Breast epithelium (tissue), 4 donors: ENCODE measurements around the gene CRTAC1. TPM values are rescaled to one million over a fixed set of nuclear protein-coding genes. Genes with fewer than 3 reads are reported as not detected.

ENCODE experiments used
- DNase-seq, 2 donors: peaks; one replicate each; pipeline ENCODE4 v3.0.0-alpha.2; 2019; ENCODE audit warnings: low spot score in 2 of 2
- H3K27ac ChIP-seq, 2 donors: fragments of 200-600 bp; sonication (generic) in 1 of 2; one replicate each; pipeline ENCODE4 v1.5.1; 2016 to 2019; ENCODE audit warnings: mild to moderate bottlenecking in 1 of 2
- H3K27me3 ChIP-seq, 2 donors: fragments of 200-600 bp; sonication (generic) in 1 of 2; one replicate each; pipeline versions ENCODE4 v1.5.1 to v1.6.0; 2017 to 2019; ENCODE audit warnings: control low read depth in 1 of 2, mild to moderate bottlenecking in 1 of 2
- H3K36me3 ChIP-seq: fragments of 200-600 bp; one replicate; pipeline ENCODE4 v1.5.1; 2019
- H3K4me1 ChIP-seq, 2 donors: fragments of 200-600 bp; sonication (generic); one replicate each; pipeline ENCODE4 v1.5.1; 2016 to 2019; ENCODE audit warnings: control low read depth in 1 of 2
- H3K4me3 ChIP-seq, 3 donors: fragments of 200-600 bp; sonication (generic); 1 replicate in 2 of 3; 2 replicates in 1 of 3; pipeline ENCODE4 v1.5.1; 2016 to 2019; ENCODE audit warnings: mild to moderate bottlenecking in 3 of 3, moderate library complexity in 2 of 3
- H3K9me3 ChIP-seq, 2 donors: fragments of 200-600 bp; sonication (generic) in 1 of 2; one replicate each; pipeline ENCODE4 v1.5.1; 2016 to 2019; ENCODE audit warnings: control low read depth in 1 of 2
- POLR2A ChIP-seq: fragments of 450-650 bp; IDR thresholded peaks from one replicate; pipeline ENCODE4 v1.6.1; 2016; ENCODE audit warnings: antibody characterized with exemption, mild to moderate bottlenecking, moderate library complexity
- POLR2AphosphoS5 ChIP-seq, 3 donors: sonication (generic); formaldehyde crosslinking; IDR thresholded peaks; one replicate each; pipeline ENCODE4 v1.6.1; 2017; ENCODE audit warnings: antibody characterized with exemption in 3 of 3
- intact Hi-C: fragments of 100-400 bp; cut with DNase I; formaldehyde crosslinking; loops from one replicate; pipeline ENCODE4 v1.15.1; 2023; ENCODE audit warnings: low total_unique reads
- total RNA-seq, 3 donors: library from RNA; depleted of rRNA; stranded (reverse); fragments of >200 nt; gene quantifications; one replicate each; pipeline ENCODE4 v1.1.0, GENCODE V29; 2016
- TF ChIP-seq, protein P1 (sequence below), 3 donors: fragments of 450-650 bp; IDR thresholded peaks; one replicate each; pipeline ENCODE4 v1.5.1; 2016 to 2017; ENCODE audit warnings: antibody characterized with exemption in 3 of 3, mild to moderate bottlenecking in 3 of 3, moderate library complexity in 3 of 3

Gene CRTAC1
- total RNA-seq, 3 donors from 2014 or later: 1.6 to 4.7 (median 1.9) TPM

DNA sequence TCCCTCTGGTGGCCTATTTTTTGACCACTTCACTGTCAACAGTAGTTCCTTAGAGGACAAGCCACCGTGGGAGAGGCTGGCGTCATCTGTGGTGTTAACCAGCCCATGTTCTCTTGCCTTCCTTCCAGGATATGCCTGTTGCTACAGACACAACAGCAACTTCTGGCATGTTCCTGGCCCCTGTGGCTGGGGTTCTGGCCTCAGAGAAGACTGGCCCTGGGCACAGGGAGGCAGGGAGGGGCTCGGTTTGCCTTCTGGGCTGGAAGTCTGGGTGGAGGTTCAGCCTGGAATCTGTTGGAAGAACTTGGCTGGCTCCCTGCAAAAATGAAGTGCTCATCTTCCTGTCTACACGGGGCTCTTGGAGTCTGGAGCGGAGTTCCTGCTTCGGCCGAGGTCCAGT is 155.0 kb downstream of the CRTAC1 start:
- no peak overlapping the region for H3K4me3 ChIP-seq
- H3K27me3 ChIP-seq: no peaks in the 10 kb centered on the region
- no peaks in the 10 kb centered on the region for H3K4me1 ChIP-seq
- intact Hi-C loops: no loop called here
- no peaks in the 10 kb centered on the region for H3K9me3 ChIP-seq
- TF ChIP-seq, protein P1, sequence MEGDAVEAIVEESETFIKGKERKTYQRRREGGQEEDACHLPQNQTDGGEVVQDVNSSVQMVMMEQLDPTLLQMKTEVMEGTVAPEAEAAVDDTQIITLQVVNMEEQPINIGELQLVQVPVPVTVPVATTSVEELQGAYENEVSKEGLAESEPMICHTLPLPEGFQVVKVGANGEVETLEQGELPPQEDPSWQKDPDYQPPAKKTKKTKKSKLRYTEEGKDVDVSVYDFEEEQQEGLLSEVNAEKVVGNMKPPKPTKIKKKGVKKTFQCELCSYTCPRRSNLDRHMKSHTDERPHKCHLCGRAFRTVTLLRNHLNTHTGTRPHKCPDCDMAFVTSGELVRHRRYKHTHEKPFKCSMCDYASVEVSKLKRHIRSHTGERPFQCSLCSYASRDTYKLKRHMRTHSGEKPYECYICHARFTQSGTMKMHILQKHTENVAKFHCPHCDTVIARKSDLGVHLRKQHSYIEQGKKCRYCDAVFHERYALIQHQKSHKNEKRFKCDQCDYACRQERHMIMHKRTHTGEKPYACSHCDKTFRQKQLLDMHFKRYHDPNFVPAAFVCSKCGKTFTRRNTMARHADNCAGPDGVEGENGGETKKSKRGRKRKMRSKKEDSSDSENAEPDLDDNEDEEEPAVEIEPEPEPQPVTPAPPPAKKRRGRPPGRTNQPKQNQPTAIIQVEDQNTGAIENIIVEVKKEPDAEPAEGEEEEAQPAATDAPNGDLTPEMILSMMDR (IDR thresholded peaks at IDR 0.05): no peak
- TF ChIP-seq POLR2A: no peak
- TF ChIP-seq POLR2AphosphoS5 (IDR thresholded peaks at IDR 0.05): no peak
- no peak for DNase-seq
- no peak overlapping the region for H3K27ac ChIP-seq
- H3K36me3 ChIP-seq: no peaks in the 10 kb centered on the region

DNA sequence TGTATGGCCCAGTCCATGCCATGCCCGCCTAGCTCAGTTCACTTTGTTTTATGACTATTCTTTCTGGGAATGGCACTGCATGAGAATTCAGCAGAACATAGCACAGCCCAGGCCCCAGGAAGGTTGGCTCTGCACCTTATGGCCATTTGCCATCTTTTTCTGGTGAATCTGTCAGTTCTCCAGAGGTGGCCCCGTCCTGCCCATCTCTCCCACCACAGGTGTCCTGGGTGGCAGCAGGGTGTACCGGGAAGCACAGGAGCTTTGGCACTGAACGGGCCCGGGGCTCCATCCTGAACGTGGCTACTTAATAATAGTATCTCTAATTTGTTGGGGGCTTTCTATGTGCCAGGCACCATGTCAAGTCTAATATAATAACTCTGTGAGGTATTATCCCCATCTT is 156.1 kb downstream of the CRTAC1 start:
- TF ChIP-seq POLR2AphosphoS5 (IDR thresholded peaks at IDR 0.05) (no peak), POLR2A (no peak)
- TF ChIP-seq, protein P1 (IDR thresholded peaks at IDR 0.05): no peak
- no peak for DNase-seq
- Histone ChIP-seq H3K36me3 (no peaks in the 10 kb centered on the region), H3K27me3 (no peaks in the 10 kb centered on the region), H3K9me3 (no peaks in the 10 kb centered on the region), H3K27ac (no peak overlapping the region), H3K4me1 (peaks cover 0 to 3% of the 10 kb centered on the region in 2 donors), H3K4me3 (no peak overlapping the region)
- intact Hi-C loops: no loop called here

DNA sequence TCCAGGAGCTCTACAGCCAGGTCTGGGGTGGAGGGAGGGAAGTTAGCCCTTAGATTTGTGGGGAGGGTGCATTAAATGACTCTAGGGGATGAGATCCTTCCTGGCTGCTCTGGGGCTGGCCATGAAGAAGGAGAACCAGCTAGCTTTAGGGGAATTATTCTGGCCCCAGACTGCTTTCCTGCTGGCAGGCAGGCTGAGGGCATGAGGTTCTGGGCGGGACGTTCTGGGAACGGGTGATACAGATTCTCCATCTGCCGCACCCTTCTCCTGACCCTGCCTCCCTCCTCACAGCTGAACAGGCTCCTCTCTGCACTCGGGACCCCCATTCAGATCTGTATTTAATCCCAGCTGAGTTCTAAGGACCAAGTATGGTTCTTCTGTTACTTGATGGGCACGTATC is 156.9 kb downstream of the CRTAC1 start:
- H3K36me3 ChIP-seq: no peaks in the 10 kb centered on the region
- no peak overlapping the region for H3K27ac ChIP-seq
- no peak for DNase-seq
- intact Hi-C loops: no loop called here
- no peaks in the 10 kb centered on the region for H3K9me3 ChIP-seq
- TF ChIP-seq POLR2AphosphoS5 (IDR thresholded peaks at IDR 0.05) (no peak), POLR2A (no peak)
- TF ChIP-seq, protein P1 (IDR thresholded peaks at IDR 0.05): no peak
- H3K4me3 ChIP-seq: no peak overlapping the region
- peaks cover 3 to 10% of the 10 kb centered on the region in 2 donors for H3K4me1 ChIP-seq
- no peaks in the 10 kb centered on the region for H3K27me3 ChIP-seq

DNA sequence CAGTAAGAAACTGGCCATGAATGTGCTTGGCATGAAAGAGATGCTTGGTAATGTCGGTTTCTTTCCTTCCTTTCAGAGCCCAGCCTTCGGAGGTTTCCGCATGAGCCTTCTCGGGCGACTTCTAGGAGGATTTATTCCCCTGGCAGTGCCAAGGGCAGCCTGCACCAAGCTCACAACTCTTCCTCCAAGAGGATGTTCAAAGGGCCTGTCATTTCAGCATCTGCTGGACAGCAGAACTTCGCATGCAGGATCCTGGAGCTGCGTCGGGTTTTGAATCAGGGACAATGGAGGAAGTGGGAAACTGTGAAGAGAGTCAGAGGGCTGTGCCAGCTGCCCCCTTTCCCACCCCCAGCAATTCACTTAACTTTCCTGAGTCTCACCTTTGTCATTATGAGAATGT is 159.4 kb downstream of the CRTAC1 start:
- DNase-seq: no peak
- TF ChIP-seq POLR2AphosphoS5 (IDR thresholded peaks at IDR 0.05): no peak
- TF ChIP-seq, protein P1 (IDR thresholded peaks at IDR 0.05): no peak

DNA sequence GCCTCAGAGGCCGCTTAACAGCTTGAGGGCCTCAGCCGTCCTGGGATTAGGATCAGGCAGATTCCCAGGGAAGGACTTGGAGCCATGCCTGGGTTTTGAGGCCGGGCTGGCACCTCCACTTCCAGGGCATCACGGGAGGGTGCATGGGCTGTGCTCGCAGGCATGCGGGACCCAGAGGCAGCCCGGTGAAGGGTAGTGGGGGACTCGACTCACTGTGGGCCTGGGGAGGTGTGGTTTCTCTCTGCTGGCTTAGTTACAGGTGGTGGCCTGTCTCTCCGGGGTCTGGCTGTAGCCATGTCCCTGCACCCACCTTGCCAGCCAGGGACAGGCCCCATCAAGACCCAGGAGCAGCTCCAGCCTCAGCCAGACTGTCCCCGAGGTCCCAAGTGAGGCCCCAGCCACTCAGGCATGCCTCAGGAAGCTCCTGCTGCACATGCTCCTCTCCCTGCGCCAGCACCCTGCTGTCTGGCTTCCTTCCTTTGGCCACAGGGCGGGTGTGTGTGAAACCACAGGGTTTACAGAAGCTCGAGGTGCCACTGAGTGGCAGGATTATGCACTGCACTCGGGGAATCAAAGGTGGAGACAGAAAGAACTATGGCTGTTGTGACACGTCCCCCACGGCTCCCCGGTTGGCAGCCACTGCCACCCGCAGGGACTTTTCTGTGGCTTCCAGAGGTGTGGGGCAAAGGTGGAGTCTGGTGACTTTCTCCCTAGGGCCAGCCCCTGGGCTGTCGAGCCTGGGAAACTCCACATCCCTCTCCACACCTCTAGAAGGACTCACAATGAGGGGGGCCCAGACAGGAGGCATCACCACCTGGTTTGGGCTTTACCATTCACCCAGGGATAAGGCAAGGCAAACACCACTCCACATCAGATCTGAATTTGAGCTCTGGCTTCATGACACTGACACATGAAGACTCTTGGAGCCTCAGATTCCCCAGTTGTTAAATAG is 161.1 kb downstream of the CRTAC1 start:
- no peak for TF ChIP-seq POLR2AphosphoS5 (IDR thresholded peaks at IDR 0.05)
- TF ChIP-seq, protein P1 (IDR thresholded peaks at IDR 0.05): peak; percentile 85 to 98 (median 90)
- Histone ChIP-seq H3K27ac (peak overlapping the region; percentile 54 to 60), H3K36me3 (no peaks in the 10 kb centered on the region), H3K4me3 (no peak overlapping the region), H3K9me3 (no peaks in the 10 kb centered on the region), H3K4me1 (peaks cover 3 to 10% of the 10 kb centered on the region in 2 donors), H3K27me3 (no peaks in the 10 kb centered on the region)
- intact Hi-C loops: no loop called here
- DNase-seq: peak; percentile 85 to 93

More for the DNA sequence above, 159.4 kb downstream of the CRTAC1 start:
- H3K27me3 ChIP-seq: no peaks in the 10 kb centered on the region
- H3K27ac ChIP-seq: no peak overlapping the region
- H3K4me1 ChIP-seq: peaks cover 3 to 10% of the 10 kb centered on the region in 2 donors
- intact Hi-C loops: no loop called here
- H3K9me3 ChIP-seq: no peaks in the 10 kb centered on the region
- no peaks in the 10 kb centered on the region for H3K36me3 ChIP-seq
- no peak overlapping the region for H3K4me3 ChIP-seq
